CD4-positive, alpha-beta T cell treated with Interleukin-17A for 1 hour (primary cell): ENCODE data around the gene TMEM132C.
"Not testable (repeated sequence)": the region's sequence is repeated elsewhere in the genome, so short reads cannot be mapped to it uniquely, and the experiment has no call there.

Experiments used
- DNase-seq: peaks from one replicate; pipeline ENCODE4 v3.0.0-alpha.2; 2020

Gene TMEM132C

GRCh38 chr12:128423205-128423604, 156.2 kb downstream of the TMEM132C start:
- DNase-seq, result no peak

- no peak for DNase-seq
These were observed 158.0 kb downstream of the TMEM132C start for GRCh38 chr12:128424931-128425431.

- no peak for DNase-seq
These were observed 158.8 kb downstream of the TMEM132C start for GRCh38 chr12:128425666-128426331.

- DNase-seq, result no peak
These were observed 159.5 kb downstream of the TMEM132C start for GRCh38 chr12:128426511-128426910.

GRCh38 chr12:128439796-128440195, 172.8 kb downstream of the TMEM132C start:
- no peak for DNase-seq

- DNase-seq, result no peak
These were observed 175.1 kb downstream of the TMEM132C start for GRCh38 chr12:128442096-128442495.

- no peak for DNase-seq
These were observed 177.6 kb downstream of the TMEM132C start for GRCh38 chr12:128444598-128444997.

GRCh38 chr12:128445415-128446127, 178.6 kb downstream of the TMEM132C start:
- no peak for DNase-seq

GRCh38 chr12:128449146-128449894, 182.3 kb downstream of the TMEM132C start:
- DNase-seq, result no peak

- DNase-seq, result no peak
These were observed 183.8 kb downstream of the TMEM132C start for GRCh38 chr12:128450810-128451209.

GRCh38 chr12:128455851-128456250, 188.9 kb downstream of the TMEM132C start:
- no peak for DNase-seq

GRCh38 chr12:128456922-128457321, 190.0 kb downstream of the TMEM132C start:
- DNase-seq, result no peak

GRCh38 chr12:128458301-128458974, 191.5 kb downstream of the TMEM132C start:
- no peak for DNase-seq

GRCh38 chr12:128459067-128459466, 192.1 kb downstream of the TMEM132C start:
- DNase-seq, result no peak

- DNase-seq, result no peak
These were observed 196.9 kb downstream of the TMEM132C start for GRCh38 chr12:128463881-128464280.

- DNase-seq, result no peak
These were observed 200.9 kb downstream of the TMEM132C start for GRCh38 chr12:128467882-128468281.

- DNase-seq, result no peak
These were observed 202.0 kb downstream of the TMEM132C start for GRCh38 chr12:128468926-128469325.

- DNase-seq, result no peak
These were observed 204.5 kb downstream of the TMEM132C start for GRCh38 chr12:128471491-128471890.

GRCh38 chr12:128474916-128475315, 207.9 kb downstream of the TMEM132C start:
- no peak for DNase-seq

- DNase-seq, result no peak
These were observed 209.3 kb downstream of the TMEM132C start for GRCh38 chr12:128476266-128476665.

- no peak for DNase-seq
These were observed 216.7 kb downstream of the TMEM132C start for GRCh38 chr12:128483526-128484255.

- not testable (repeated sequence) for DNase-seq
These were observed 230.4 kb downstream of the TMEM132C start for GRCh38 chr12:128497376-128497775.
